WERI-Rb-1 (cell line): ENCODE results near the gene TBC1D2B.
"Not testable (repeated sequence)": the region's sequence is repeated elsewhere in the genome, so short reads cannot be mapped to it uniquely, and the experiment has no call there.

ENCODE experiments used
- DNase-seq: peaks from one replicate; pipeline ENCODE4 v3.0.0-alpha.2; 2020
- H3K27ac ChIP-seq: fragments of 250-450 bp; sonication (Bioruptor Pico); 2 replicates; pipeline ENCODE4 v1.5.1; 2020; ENCODE audit warnings: mild to moderate bottlenecking, moderate library complexity
- H3K27me3 ChIP-seq: fragments of 250-450 bp; sonication (Bioruptor Pico); 2 replicates; pipeline ENCODE4 v1.5.1; 2021; ENCODE audit warnings: mild to moderate bottlenecking, low read depth, moderate library complexity; ENCODE audit not compliant: insufficient read depth, severe bottlenecking
- H3K36me3 ChIP-seq: fragments of 250-450 bp; sonication (Bioruptor Pico); 2 replicates; pipeline ENCODE4 v1.5.1; 2020; ENCODE audit warnings: mild to moderate bottlenecking, moderate library complexity
- H3K4me3 ChIP-seq: 2 replicates; pipeline ENCODE4 v1.5.1; 2011; ENCODE audit warnings: low read depth, mild to moderate bottlenecking, control low read depth, low read length
- H3K9me3 ChIP-seq: fragments of 250-450 bp; sonication (Bioruptor Pico); 2 replicates; pipeline ENCODE4 v1.5.1; 2021; ENCODE audit warnings: mild to moderate bottlenecking, moderate library complexity; ENCODE audit not compliant: severe bottlenecking
- TF ChIP-seq, protein P1 (sequence below): IDR thresholded peaks from 2 replicates; pipeline ENCODE4 v1.5.1; 2011; ENCODE audit warnings: low read depth, mild to moderate bottlenecking, control low read depth, inconsistent platforms, low read length

Gene TBC1D2B

DNA sequence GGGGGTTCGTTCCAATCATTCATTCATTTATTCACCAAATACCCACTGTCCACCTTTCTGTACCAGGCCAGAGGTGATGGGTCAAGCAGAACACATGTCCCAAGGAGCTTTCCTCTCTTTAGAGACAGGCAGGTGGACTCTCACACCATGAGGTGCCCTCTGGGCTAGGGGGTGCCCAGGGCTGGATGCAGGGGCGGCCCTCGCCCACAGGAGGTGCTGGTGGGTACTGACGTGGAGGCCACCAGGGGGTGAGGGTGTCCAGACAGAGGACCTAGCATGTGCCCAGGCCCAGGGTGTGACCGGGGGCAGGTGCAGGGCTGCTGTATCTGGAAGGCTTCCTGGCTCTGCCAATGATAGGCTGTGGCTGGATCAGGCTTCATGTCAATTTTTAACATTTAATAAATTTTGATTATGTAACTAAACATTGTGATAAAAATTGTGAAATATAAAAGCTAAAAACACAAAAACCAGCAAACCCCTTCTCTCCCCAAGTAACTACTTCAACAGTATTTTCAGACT, 124.5 kb downstream of the TBC1D2B start:
- not testable (repeated sequence) for H3K27ac ChIP-seq, H3K27me3 ChIP-seq, H3K9me3 ChIP-seq, H3K4me3 ChIP-seq, H3K36me3 ChIP-seq
- TF ChIP-seq, protein P1, sequence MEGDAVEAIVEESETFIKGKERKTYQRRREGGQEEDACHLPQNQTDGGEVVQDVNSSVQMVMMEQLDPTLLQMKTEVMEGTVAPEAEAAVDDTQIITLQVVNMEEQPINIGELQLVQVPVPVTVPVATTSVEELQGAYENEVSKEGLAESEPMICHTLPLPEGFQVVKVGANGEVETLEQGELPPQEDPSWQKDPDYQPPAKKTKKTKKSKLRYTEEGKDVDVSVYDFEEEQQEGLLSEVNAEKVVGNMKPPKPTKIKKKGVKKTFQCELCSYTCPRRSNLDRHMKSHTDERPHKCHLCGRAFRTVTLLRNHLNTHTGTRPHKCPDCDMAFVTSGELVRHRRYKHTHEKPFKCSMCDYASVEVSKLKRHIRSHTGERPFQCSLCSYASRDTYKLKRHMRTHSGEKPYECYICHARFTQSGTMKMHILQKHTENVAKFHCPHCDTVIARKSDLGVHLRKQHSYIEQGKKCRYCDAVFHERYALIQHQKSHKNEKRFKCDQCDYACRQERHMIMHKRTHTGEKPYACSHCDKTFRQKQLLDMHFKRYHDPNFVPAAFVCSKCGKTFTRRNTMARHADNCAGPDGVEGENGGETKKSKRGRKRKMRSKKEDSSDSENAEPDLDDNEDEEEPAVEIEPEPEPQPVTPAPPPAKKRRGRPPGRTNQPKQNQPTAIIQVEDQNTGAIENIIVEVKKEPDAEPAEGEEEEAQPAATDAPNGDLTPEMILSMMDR = peak; percentile 36
- peak; percentile 43 for DNase-seq

DNA sequence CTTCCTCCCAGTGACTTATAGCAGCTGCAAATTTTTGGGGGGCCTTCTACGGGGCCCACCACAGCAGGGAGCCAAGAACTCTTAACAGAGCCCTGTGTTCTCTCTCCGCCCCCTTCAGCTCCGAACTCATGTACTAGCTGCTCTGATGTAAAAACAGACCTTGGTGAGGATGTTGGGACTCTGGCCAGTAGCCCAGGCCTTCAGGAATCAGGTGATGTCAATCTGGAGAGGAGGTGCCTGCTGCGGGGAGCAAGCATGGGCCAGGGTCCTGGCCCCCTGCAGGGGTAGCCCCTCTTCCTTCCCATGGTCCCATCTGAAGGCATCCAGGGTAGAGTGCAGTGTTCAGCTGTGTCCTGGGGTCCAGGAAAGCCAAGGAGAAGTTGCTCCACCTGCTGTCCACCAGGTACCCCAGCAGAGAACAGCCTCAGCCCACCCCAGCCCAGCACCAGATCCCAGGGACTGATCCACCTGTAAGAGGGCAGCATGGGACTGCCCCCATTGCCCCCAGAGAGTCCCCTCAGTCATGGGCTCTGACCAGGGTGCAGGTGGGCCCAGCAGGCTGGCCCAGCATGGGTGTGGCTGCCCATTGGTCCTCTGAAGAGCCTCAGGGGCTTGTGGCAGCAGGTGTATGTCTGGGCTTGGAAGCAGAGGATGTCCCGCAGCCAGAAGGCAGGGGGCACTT, 126.3 kb downstream of the TBC1D2B start:
- not testable (repeated sequence) for H3K9me3 ChIP-seq, H3K4me3 ChIP-seq, H3K27ac ChIP-seq, H3K36me3 ChIP-seq, DNase-seq, H3K27me3 ChIP-seq

DNA sequence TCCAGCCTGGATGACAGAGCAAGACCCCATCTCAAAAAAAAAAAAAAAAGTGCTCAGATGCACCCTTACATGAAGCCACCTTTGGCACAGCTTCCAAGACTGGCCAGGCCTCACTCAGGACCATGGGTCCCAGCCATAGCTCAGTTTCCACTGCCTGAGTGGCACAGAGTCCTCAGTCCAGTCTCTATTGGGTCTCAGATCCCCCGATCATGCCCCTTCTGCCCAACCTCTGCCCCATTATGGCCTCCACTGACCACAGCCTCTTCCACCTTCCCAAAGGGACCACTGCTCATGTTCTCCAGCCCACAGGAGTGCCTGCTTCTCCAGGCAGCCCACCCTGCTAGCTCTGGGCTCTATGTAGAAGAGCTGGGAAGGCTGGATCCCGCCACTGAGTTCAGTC, 127.0 kb downstream of the TBC1D2B start:
- not testable (repeated sequence) for H3K27me3 ChIP-seq, H3K9me3 ChIP-seq, H3K36me3 ChIP-seq, DNase-seq, H3K27ac ChIP-seq, H3K4me3 ChIP-seq

DNA sequence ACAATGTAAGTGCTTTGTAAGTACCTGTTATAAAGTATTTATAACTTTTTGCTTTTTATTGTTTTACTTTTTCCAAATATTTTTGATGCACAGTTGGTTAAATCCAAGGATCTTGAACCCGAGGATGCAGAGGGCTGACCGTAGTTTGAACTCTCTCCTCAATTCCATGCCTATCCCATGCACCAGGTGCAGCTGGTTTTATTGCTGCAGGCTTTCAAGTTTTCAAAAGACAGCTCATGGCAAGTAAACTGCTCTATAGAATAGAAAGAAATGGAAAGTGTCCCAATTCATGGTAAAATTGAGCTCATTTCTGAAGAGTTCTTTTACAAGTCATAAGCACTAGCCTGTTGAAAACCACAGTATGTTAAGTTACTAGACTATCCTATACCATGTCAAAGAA, 131.9 kb downstream of the TBC1D2B start:
- H3K4me3 ChIP-seq = no peak overlapping the region
- H3K27me3 ChIP-seq = no peaks in the 10 kb centered on the region
- TF ChIP-seq, protein P1 = no peak
- H3K36me3 ChIP-seq = no peaks in the 10 kb centered on the region
- no peaks in the 10 kb centered on the region for H3K9me3 ChIP-seq
- DNase-seq = no peak
- no peak overlapping the region for H3K27ac ChIP-seq
